ENCODE data around the gene CNTROB.

Gene CNTROB

GRCh38 chr17:7894226-7894625 lies 37.8 kb upstream of the CNTROB start:
- no peak overlapping the region for H3K9ac ChIP-seq (ENCODE audit: low read depth, low read length)
- H3K9me3 ChIP-seq (ENCODE audit: control insufficient read depth, insufficient read depth, low read length): no peaks in the 10 kb centered on the region
- peaks cover 3% of the 10 kb centered on the region; the same call in 1 of the 2 replicates for H3K4me1 ChIP-seq (ENCODE audit: insufficient read depth, low read length)
- H3K36me3 ChIP-seq (ENCODE audit: insufficient read depth, low read length): no peaks in the 10 kb centered on the region; the same call in 1 of the 2 replicates

- Histone ChIP-seq H3K36me3 (ENCODE audit: insufficient read depth, low read length) (no peaks in the 10 kb centered on the region; the same call in 1 of the 2 replicates), H3K4me1 (ENCODE audit: insufficient read depth, low read length) (no peaks in the 10 kb centered on the region), H3K9me3 (ENCODE audit: control insufficient read depth, insufficient read depth, low read length) (no peaks in the 10 kb centered on the region), H3K9ac (ENCODE audit: low read depth, low read length) (no peak overlapping the region)
Observed at GRCh38 chr17:7894866-7895265, 37.1 kb upstream of the CNTROB start.

GRCh38 chr17:7897090-7897489 lies 34.9 kb upstream of the CNTROB start:
- H3K9me3 ChIP-seq (ENCODE audit: control insufficient read depth, insufficient read depth, low read length): no peaks in the 10 kb centered on the region
- H3K36me3 ChIP-seq (ENCODE audit: insufficient read depth, low read length): no peaks in the 10 kb centered on the region; the same call in 1 of the 2 replicates

GRCh38 chr17:7897773-7898172 lies 34.2 kb upstream of the CNTROB start:
- no peaks in the 10 kb centered on the region for H3K9me3 ChIP-seq (ENCODE audit: control insufficient read depth, insufficient read depth, low read length)
- no peaks in the 10 kb centered on the region for H3K4me1 ChIP-seq (ENCODE audit: insufficient read depth, low read length)
- H3K36me3 ChIP-seq (ENCODE audit: insufficient read depth, low read length): no peaks in the 10 kb centered on the region; the same call in 1 of the 2 replicates
- no peak overlapping the region for H3K9ac ChIP-seq (ENCODE audit: low read depth, low read length)

More at GRCh38 chr17:7897090-7897489, 34.9 kb upstream of the CNTROB start:
- no peak overlapping the region for H3K9ac ChIP-seq (ENCODE audit: low read depth, low read length)
- H3K4me1 ChIP-seq (ENCODE audit: insufficient read depth, low read length): no peaks in the 10 kb centered on the region

- no peaks in the 10 kb centered on the region for H3K36me3 ChIP-seq (ENCODE audit: insufficient read depth, low read length)
Observed at GRCh38 chr17:7903154-7904103, 28.6 kb upstream of the CNTROB start.

GRCh38 chr17:7909089-7909488 lies 22.9 kb upstream of the CNTROB start:
- Histone ChIP-seq H3K9ac (ENCODE audit: low read depth, low read length) (no peak overlapping the region), H3K4me1 (ENCODE audit: insufficient read depth, low read length) (no peaks in the 10 kb centered on the region), H3K36me3 (ENCODE audit: insufficient read depth, low read length) (no peaks in the 10 kb centered on the region; the same call in 1 of the 2 replicates), H3K9me3 (ENCODE audit: control insufficient read depth, insufficient read depth, low read length) (no peaks in the 10 kb centered on the region)

More at GRCh38 chr17:7903154-7904103, 28.6 kb upstream of the CNTROB start:
- Histone ChIP-seq H3K4me1 (ENCODE audit: insufficient read depth, low read length) (no peaks in the 10 kb centered on the region), H3K9me3 (ENCODE audit: control insufficient read depth, insufficient read depth, low read length) (no peaks in the 10 kb centered on the region), H3K9ac (ENCODE audit: low read depth, low read length) (no peak overlapping the region)

GRCh38 chr17:7910281-7910680 lies 21.7 kb upstream of the CNTROB start:
- Histone ChIP-seq H3K9ac (ENCODE audit: low read depth, low read length) (no peak overlapping the region), H3K9me3 (ENCODE audit: control insufficient read depth, insufficient read depth, low read length) (no peaks in the 10 kb centered on the region), H3K4me1 (ENCODE audit: insufficient read depth, low read length) (0 out of 2 replicates have a peak, but pooled peaks cover 3% of the 10 kb centered on the region), H3K36me3 (ENCODE audit: insufficient read depth, low read length) (no peaks in the 10 kb centered on the region; the same call in 1 of the 2 replicates)

GRCh38 chr17:7910711-7911110 lies 21.3 kb upstream of the CNTROB start:
- 0 out of 2 replicates have a peak, but pooled peaks cover 3% of the 10 kb centered on the region for H3K4me1 ChIP-seq (ENCODE audit: insufficient read depth, low read length)
- no peak overlapping the region for H3K9ac ChIP-seq (ENCODE audit: low read depth, low read length)
- H3K36me3 ChIP-seq (ENCODE audit: insufficient read depth, low read length): no peaks in the 10 kb centered on the region; the same call in 1 of the 2 replicates
- no peaks in the 10 kb centered on the region for H3K9me3 ChIP-seq (ENCODE audit: control insufficient read depth, insufficient read depth, low read length)

- H3K36me3 ChIP-seq (ENCODE audit: insufficient read depth, low read length): no peaks in the 10 kb centered on the region; the same call in 1 of the 2 replicates
- H3K9ac ChIP-seq (ENCODE audit: low read depth, low read length): no peak overlapping the region
- H3K9me3 ChIP-seq (ENCODE audit: control insufficient read depth, insufficient read depth, low read length): no peaks in the 10 kb centered on the region
- H3K4me1 ChIP-seq (ENCODE audit: insufficient read depth, low read length): 0 out of 2 replicates have a peak, but pooled peaks cover 3% of the 10 kb centered on the region
Observed at GRCh38 chr17:7911116-7911515, 20.9 kb upstream of the CNTROB start.

GRCh38 chr17:7912927-7913524 lies 19.0 kb upstream of the CNTROB start:
- H3K9ac ChIP-seq (ENCODE audit: low read depth, low read length): no peak overlapping the region
- 0 out of 2 replicates have a peak, but pooled peaks cover 3% of the 10 kb centered on the region for H3K4me1 ChIP-seq (ENCODE audit: insufficient read depth, low read length)
- no peaks in the 10 kb centered on the region for H3K9me3 ChIP-seq (ENCODE audit: control insufficient read depth, insufficient read depth, low read length)
- H3K36me3 ChIP-seq (ENCODE audit: insufficient read depth, low read length): no peaks in the 10 kb centered on the region; the same call in 1 of the 2 replicates

GRCh38 chr17:7915179-7915610 lies 16.8 kb upstream of the CNTROB start:
- H3K4me1 ChIP-seq (ENCODE audit: insufficient read depth, low read length): 0 out of 2 replicates have a peak, but pooled peaks cover 3% of the 10 kb centered on the region
- H3K9me3 ChIP-seq (ENCODE audit: control insufficient read depth, insufficient read depth, low read length): no peaks in the 10 kb centered on the region
- H3K36me3 ChIP-seq (ENCODE audit: insufficient read depth, low read length): no peaks in the 10 kb centered on the region; the same call in 1 of the 2 replicates
- peak overlapping the region; percentile 45; the same call in 1 of the 2 replicates for H3K9ac ChIP-seq (ENCODE audit: low read depth, low read length)

GRCh38 chr17:7915611-7916384 lies 16.2 kb upstream of the CNTROB start, which contains the start of gene RNF227:
RNF227 (minus strand) TSS chr17:7916289; CDS start chr17:7916195, 94 bp downstream.
- H3K36me3 ChIP-seq (ENCODE audit: insufficient read depth, low read length): no peaks in the 10 kb centered on the region; the same call in 1 of the 2 replicates
- peak within 1 kb of the TSS; percentile 45; the same call in 1 of the 2 replicates for H3K9ac ChIP-seq (ENCODE audit: low read depth, low read length)
- no peaks in the 10 kb centered on the region for H3K9me3 ChIP-seq (ENCODE audit: control insufficient read depth, insufficient read depth, low read length)
- H3K4me1 ChIP-seq (ENCODE audit: insufficient read depth, low read length): 0 out of 2 replicates have a peak, but pooled peaks cover 3% of the 10 kb centered on the region

- no peaks in the 10 kb centered on the region for H3K36me3 ChIP-seq (ENCODE audit: insufficient read depth, low read length)
- H3K9me3 ChIP-seq (ENCODE audit: control insufficient read depth, insufficient read depth, low read length): no peaks in the 10 kb centered on the region
- 0 out of 2 replicates have a peak, but pooled peaks cover 3% of the 10 kb centered on the region for H3K4me1 ChIP-seq (ENCODE audit: insufficient read depth, low read length)
- peak overlapping the region; percentile 45; the same call in 1 of the 2 replicates for H3K9ac ChIP-seq (ENCODE audit: low read depth, low read length)
Observed at GRCh38 chr17:7916385-7916682, 15.7 kb upstream of the CNTROB start.

GRCh38 chr17:7916808-7917207 lies 15.2 kb upstream of the CNTROB start:
- Histone ChIP-seq H3K9ac (ENCODE audit: low read depth, low read length) (no peak overlapping the region), H3K9me3 (ENCODE audit: control insufficient read depth, insufficient read depth, low read length) (no peaks in the 10 kb centered on the region), H3K36me3 (ENCODE audit: insufficient read depth, low read length) (no peaks in the 10 kb centered on the region), H3K4me1 (ENCODE audit: insufficient read depth, low read length) (0 out of 2 replicates have a peak, but pooled peaks cover 3% of the 10 kb centered on the region)

Data from ES-I3 (cell line).